Type B pancreatic cell (in vitro differentiated cells): ENCODE data around the gene RILPL1. TPM values are rescaled to one million over a fixed set of nuclear protein-coding genes. Genes with fewer than 3 reads are reported as not detected.

Experiments used
- DNase-seq: peaks from one replicate; pipeline ENCODE4 v3.0.0; 2021; ENCODE audit warnings: mixed read lengths; ENCODE audit not compliant: unreplicated experiment; ENCODE audit errors: extremely low spot score
- H3K27ac Mint-ChIP-seq: 2 replicates; pipeline ENCODE4 v1.8.0; 2021; ENCODE audit warnings: mild to moderate bottlenecking, mixed read lengths
- H3K27me3 Mint-ChIP-seq: 2 replicates; pipeline ENCODE4 v1.8.0; 2021; ENCODE audit warnings: mixed read lengths
- H3K36me3 Mint-ChIP-seq: 2 replicates; pipeline ENCODE4 v1.8.0; 2021; ENCODE audit warnings: mixed read lengths
- H3K4me1 Mint-ChIP-seq: one replicate; pipeline ENCODE4 v1.8.0; 2021; ENCODE audit warnings: mixed read lengths; ENCODE audit not compliant: unreplicated experiment
- H3K4me3 Mint-ChIP-seq: 2 replicates; pipeline ENCODE4 v1.8.0; 2021; ENCODE audit warnings: mild to moderate bottlenecking, mixed read lengths
- H3K9me3 Mint-ChIP-seq: 2 replicates; pipeline ENCODE4 v1.8.0; 2021; ENCODE audit warnings: mixed read lengths
- total RNA-seq: library from RNA; stranded (reverse); gene quantifications from 2 replicates; pipeline ENCODE4 v1.2.1, GENCODE V29; 2021; ENCODE audit warnings: low replicate concordance
- TF ChIP-seq, protein P1 (sequence below): fragments of 200-600 bp; sonication (generic); conservative IDR thresholded peaks from 2 replicates; pipeline ENCODE4 v1.5.0; 2021; ENCODE audit warnings: antibody characterized with exemption, mild to moderate bottlenecking

RILPL1 gene
- total RNA-seq, 1 donor from 2014 or later: 18.9 TPM

DNA sequence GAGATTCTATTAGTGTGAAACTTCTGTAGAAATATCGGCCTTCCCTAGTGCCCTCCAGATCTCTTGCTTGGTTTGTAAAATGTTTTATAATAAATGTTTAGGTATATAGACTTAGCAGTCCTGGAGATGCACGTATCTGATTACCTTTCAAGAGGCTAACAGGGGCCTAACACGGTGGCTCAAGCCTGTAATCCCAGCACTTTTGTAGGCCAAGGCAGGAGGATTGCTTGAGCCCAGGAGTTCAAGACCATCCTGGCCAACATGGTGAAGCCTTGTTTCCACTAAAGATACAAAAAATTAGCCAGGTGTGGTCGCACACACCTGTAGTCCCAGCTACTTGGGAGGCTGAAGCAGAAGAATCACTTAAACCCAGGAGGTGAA lies 87.2 kb downstream of the RILPL1 start:
- no peak overlapping the region for H3K4me3 Mint-ChIP-seq
- peaks cover 15% of the 10 kb centered on the region for H3K4me1 Mint-ChIP-seq
- TF ChIP-seq, protein P1, sequence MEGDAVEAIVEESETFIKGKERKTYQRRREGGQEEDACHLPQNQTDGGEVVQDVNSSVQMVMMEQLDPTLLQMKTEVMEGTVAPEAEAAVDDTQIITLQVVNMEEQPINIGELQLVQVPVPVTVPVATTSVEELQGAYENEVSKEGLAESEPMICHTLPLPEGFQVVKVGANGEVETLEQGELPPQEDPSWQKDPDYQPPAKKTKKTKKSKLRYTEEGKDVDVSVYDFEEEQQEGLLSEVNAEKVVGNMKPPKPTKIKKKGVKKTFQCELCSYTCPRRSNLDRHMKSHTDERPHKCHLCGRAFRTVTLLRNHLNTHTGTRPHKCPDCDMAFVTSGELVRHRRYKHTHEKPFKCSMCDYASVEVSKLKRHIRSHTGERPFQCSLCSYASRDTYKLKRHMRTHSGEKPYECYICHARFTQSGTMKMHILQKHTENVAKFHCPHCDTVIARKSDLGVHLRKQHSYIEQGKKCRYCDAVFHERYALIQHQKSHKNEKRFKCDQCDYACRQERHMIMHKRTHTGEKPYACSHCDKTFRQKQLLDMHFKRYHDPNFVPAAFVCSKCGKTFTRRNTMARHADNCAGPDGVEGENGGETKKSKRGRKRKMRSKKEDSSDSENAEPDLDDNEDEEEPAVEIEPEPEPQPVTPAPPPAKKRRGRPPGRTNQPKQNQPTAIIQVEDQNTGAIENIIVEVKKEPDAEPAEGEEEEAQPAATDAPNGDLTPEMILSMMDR: no peak
- H3K36me3 Mint-ChIP-seq: no peaks in the 10 kb centered on the region
- no peak for DNase-seq
- H3K9me3 Mint-ChIP-seq: no peaks in the 10 kb centered on the region
- peak overlapping the region; percentile 67 for H3K27ac Mint-ChIP-seq
- no peaks in the 10 kb centered on the region for H3K27me3 Mint-ChIP-seq

DNA sequence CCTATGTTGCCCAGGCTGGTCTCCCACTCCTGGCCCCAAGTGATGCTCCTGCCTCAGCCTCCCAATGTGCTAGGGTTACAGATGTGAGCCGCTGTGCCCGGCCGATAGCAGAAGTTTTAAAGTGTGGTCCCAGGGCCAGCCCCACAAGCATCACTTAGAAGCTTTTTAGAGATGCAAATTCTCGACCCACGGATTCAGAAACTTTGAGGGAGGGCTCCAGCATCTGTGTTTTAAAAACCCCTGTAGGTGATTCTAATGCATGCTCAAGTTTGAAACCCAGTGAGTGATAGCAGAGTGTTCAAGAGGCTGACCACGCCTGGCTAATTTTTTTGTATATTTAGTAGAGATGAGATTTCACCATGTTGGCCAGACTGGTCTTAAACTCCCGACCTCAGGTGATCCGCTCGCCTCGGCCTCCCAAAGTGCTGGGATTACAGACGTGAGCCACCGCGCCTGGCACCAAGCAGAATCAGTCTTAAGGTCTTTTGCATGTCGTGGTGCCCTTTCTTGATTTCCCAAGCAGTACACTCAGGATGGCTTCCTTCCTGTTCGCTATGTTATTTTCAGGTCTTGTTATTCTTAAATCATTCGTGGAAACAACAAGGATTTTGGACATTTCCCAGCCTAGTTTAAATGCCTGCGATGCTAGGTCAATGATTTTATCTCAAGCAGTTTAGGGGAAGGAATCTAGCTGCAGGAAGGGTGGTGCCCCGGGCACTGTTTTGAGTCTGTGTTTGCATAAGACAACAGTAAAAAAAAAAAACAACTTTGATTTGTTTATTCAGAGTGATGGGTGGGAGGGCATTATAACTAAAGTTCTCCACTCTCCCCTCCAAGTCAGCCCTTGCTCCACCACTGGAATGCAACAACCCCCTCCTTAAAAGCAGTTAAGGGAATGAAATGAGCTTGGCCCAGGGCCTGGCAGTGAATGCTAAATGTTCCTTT lies 87.9 kb downstream of the RILPL1 start:
- Mint-ChIP-seq H3K36me3 (no peaks in the 10 kb centered on the region), H3K4me1 (peaks cover 15% of the 10 kb centered on the region), H3K27ac (peak overlapping the region; percentile 67), H3K4me3 (no peak overlapping the region), H3K9me3 (no peaks in the 10 kb centered on the region), H3K27me3 (no peaks in the 10 kb centered on the region)
- TF ChIP-seq, protein P1: no peak
- no peak for DNase-seq

DNA sequence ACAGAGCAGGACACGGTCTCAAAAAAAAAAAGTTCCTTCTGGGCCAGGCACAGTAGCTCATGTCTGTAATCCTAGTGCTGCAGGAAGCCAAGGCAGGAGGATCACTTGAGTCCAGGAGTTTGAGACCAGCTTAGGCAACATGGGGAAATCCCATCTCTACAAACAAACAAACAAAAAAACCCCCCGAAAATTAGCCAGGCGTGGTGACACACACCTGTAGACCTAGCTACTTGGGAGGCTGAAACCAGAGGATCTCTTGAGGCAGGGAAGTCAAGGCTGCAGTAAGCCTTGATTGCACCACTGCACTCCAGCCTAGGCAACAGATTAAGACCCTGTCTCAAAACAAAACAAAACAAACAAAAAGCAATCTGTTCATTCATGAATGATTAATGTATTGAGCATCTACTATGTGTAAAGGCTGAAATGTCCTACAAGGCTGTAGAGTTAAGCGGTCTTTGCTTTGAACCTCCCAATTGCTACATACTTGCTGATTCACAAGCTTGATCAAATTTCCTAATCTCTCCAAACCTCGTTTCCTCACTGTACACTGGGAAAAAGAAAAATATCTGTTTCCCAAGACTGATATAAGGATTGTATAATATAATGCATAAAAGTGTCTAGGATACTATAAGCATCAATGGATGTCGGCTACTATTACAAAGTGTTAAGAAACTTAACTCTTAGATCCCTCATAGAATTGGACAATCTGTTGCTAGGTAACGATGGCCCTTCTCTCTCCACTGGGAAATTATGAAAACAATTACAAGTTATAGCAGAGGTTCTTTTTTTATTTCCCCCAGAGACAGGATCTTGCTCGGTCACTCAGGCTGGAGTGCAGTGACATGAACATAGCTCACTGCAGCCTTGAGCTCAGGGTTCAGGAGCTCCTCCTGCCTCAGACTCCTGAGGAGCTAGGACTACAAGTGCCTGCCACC lies 89.2 kb downstream of the RILPL1 start:
- Mint-ChIP-seq H3K27me3 (no peaks in the 10 kb centered on the region), H3K36me3 (no peaks in the 10 kb centered on the region), H3K4me3 (no peak overlapping the region), H3K9me3 (no peaks in the 10 kb centered on the region), H3K4me1 (peaks cover 15% of the 10 kb centered on the region), H3K27ac (no peak overlapping the region)
- TF ChIP-seq, protein P1: no peak
- DNase-seq: no peak

DNA sequence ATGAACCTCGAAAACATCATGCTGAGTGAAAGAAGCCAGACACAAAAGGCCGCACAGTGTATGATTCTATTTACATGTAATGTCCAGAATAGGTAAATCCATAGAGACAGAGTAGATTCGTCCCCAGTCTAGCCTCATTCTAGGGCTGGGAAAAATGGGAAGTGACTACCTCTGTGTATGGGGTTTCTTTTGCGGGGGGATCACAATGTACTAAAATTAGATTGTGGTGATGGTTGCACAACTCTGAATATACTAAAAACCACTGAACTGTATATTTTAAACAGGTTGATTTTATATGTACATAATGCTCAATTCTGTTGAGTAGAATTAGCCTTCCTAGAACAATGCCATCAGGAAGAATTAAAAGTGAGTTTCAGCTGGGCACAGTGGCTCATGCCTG lies 90.7 kb downstream of the RILPL1 start:
- H3K27ac Mint-ChIP-seq: no peak overlapping the region
- TF ChIP-seq, protein P1: no peak
- no peaks in the 10 kb centered on the region for H3K9me3 Mint-ChIP-seq
- H3K4me3 Mint-ChIP-seq: no peak overlapping the region
- H3K4me1 Mint-ChIP-seq: peaks cover 15% of the 10 kb centered on the region
- no peaks in the 10 kb centered on the region for H3K36me3 Mint-ChIP-seq
- H3K27me3 Mint-ChIP-seq: no peaks in the 10 kb centered on the region
- DNase-seq: no peak

DNA sequence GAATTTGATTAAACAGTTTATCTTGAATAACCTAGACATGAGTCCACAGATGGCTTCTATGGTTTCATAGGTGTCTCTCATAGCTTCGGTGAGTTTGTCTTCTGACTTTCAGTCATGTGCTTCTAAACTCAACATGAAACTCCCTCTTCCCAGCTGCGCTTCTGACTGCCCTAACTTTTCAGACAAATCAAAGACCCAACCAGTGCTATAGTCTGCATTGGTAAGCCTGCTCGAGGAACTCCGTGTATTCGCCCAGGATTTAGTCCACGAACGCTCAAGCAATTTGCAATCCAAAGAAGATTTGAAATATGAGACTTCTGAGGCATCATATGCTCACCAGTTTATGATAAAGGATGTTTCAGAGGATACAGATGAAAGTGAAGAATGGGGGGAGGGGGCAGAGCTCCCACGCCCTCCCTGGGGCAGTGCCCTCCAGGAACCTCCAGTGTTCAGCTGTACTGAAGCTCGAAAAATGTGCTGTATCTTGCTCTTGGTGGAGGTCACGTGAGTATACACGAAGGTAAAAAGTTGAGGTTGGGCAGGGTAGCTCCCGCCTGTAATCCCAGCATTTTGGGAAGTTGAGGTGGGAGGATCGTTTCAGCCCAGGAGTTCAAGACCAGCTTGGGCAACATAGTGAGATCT lies 91.9 kb downstream of the RILPL1 start:
- Mint-ChIP-seq H3K27me3 (no peaks in the 10 kb centered on the region), H3K36me3 (no peaks in the 10 kb centered on the region), H3K4me3 (no peak overlapping the region), H3K27ac (no peak overlapping the region), H3K4me1 (peaks cover 15% of the 10 kb centered on the region), H3K9me3 (no peaks in the 10 kb centered on the region)
- TF ChIP-seq, protein P1: no peak
- no peak for DNase-seq
